GM18505 (cell line): ENCODE measurements around the gene INHBC.
"Not testable (repeated sequence)": the region's sequence is repeated elsewhere in the genome, so short reads cannot be mapped to it uniquely, and the experiment has no call there.

Experiments
- ATAC-seq: cut with Tn5 transposase; IDR thresholded peaks from one replicate; pipeline ENCODE4 v1.9.1; 2021; ENCODE audit not compliant: unreplicated experiment
- POLR2A ChIP-seq: IDR thresholded peaks from 4 replicates; pipeline ENCODE4 v1.6.1; 2011; ENCODE audit warnings: borderline replicate concordance; ENCODE audit not compliant: insufficient read depth, insufficient read length; ENCODE audit errors: extremely low read depth

The INHBC gene

DNA sequence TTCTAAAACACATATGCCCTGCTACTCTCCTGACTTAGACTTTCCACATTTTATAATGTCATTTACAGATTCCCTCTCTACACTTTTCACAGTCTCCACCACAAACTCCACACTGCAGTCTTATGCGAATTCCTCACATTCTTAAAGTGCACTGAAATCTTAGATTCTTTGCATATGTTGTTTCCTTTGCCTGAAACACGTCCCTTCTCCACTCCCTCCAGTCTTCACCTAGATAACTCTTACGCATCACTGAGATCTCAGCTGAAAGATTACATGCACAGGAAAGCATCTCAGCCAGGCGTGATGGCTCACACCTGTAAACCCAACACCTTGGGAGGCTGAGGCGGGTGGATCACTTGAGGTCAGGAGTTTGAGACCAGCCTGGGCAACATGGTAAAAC is 48.9 kb downstream of the INHBC start:
- ATAC-seq = no peak

DNA sequence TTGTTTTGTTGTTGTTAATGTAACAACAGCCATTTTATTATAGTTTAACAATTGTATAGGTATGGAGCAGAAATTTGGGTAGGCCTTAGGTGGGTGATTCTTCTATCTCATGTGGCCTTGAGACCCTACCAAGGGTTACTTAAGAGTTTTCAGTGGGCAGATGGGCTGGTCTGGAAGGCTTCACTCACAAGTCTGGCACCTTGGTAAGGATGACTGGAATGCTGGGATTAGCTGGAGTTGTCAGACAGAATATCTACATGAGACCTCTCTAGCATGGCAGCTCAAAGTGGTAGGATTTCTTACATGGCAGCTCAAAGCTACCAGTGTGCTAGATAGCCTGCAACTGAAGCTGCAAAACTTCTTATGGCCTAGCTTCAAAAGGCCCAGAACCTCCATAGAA is 51.1 kb downstream of the INHBC start:
- ATAC-seq = no peak

More for the DNA sequence above, 48.9 kb downstream of the INHBC start:
- TF ChIP-seq POLR2A = no peak

DNA sequence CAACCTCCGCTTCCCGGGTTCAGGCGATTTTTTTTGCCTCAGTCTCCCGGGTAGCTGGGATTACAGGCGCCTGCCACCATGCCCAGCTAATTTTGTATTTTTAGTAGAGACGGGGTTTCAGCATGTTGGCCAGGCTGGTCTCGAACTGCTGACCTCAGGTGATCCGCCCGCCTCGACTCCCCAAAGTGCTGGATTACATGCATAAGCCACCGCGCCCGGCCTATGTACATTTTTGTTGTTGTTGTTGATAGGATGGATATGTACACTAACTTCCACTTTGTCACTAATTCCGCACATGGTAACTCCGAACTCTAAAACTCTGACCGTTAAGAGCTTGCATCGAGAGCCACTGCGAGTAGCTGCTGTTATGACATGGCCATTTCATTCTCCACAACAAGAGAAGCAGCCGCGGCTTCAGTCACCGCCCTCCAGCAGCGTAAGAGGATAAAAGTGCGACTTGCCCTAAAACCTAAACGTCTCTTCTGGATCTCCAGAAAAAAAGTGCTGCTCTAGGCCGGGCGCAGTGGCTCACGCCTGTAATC is 52.5 kb downstream of the INHBC start:
- no peak for ATAC-seq
- no peak for TF ChIP-seq POLR2A

More for the DNA sequence above, 51.1 kb downstream of the INHBC start:
- no peak for TF ChIP-seq POLR2A

DNA sequence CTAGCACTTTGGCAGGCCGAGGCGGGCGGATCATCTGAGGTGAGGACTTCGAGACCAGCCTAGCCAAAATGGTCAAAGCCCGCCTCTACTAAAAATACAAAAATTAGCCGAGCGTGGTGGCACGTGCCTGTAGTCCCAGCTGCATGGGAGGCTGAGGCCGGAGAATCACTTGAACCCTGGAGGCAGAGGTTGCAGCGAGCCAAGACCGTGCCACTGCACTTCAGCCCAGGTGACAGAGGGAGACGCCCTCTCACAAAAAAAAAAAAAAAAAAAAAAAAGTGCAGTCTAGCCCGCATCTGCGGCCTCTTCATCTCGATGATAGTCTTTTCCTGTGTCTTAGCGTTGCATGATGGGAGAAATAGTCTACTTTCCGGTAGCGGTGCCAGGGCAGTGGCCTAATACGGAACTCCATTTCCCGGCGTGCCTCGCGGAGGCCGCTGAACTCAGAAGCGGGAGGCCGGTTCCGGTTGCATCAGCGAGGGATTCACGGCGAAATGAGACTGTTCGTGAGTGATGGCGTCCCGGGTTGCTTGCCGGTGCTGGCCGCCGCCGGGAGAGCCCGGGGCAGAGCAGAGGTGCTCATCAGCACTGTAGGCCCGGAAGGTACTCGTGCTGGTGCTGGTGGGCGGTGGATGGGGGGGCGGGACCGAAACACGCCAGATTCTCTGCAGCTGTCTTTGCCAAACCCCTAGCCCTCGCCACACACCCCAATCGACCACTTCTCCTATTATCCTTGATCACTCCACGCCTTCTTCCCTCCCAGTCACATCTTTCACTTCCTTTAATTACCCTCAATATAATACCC is 53.2 kb downstream of the INHBC start, which contains the start of gene MARS1:
TSS of gene MARS1 (plus strand) at position 472 of the 805 bp plus-strand sequence. CDS start at position 495, 23 bp downstream.
- TF ChIP-seq POLR2A = peak; percentile 91
- ATAC-seq = peak; percentile 96

DNA sequence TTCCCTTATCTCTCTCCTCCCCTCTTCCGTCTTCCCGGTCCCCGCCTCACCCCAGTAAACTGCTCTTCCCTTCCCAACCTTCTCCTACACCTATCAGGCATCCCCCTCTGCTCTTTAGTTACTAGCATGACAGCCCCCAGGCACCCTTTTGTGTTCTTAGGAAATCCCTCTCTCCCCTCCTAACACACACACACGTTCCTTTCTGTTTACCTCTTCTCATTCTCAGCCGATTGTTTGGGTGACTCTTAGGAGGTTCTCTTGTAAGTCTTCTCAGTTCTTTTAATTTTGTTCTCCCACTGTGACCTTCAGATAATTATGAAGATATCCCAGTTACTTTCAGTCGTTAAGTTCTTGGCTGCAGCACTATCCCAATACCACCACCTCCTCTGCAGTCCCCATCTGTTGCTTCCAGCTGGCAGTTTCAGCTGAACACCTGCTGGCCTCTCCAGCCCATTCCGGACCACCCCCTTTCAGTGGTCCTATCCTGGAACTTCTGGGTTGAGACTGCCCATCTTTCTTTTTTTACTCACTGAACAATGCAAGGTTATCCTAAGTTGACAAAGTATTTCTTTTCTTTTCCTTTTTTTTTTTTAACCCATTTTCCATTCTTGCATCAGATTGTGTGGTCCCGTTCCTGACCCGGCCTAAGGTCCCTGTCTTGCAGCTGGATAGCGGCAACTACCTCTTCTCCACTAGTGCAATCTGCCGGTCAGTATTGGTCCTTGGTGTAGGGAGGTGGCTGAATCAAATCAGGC is 54.0 kb downstream of the INHBC start:
- TF ChIP-seq POLR2A = no peak
- ATAC-seq = peak; percentile 13

DNA sequence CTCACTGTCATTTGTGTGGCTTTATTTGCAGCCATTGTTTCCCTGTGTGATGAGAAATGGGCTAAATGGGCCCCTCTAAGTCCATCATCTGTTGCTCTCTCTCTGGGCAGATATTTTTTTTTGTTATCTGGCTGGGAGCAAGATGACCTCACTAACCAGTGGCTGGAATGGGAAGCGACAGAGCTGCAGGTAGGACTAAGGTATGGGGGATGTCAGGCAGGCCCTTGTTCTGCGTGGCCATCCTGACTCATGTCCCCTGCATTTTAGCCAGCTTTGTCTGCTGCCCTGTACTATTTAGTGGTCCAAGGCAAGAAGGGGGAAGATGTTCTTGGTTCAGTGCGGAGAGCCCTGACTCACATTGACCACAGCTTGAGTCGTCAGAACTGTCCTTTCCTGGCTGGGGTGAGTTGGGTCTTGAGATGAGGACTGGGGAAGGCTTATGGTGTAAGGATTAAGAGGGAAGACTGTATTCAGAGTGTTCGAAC is 54.6 kb downstream of the INHBC start:
- no peak for ATAC-seq
- no peak for TF ChIP-seq POLR2A

DNA sequence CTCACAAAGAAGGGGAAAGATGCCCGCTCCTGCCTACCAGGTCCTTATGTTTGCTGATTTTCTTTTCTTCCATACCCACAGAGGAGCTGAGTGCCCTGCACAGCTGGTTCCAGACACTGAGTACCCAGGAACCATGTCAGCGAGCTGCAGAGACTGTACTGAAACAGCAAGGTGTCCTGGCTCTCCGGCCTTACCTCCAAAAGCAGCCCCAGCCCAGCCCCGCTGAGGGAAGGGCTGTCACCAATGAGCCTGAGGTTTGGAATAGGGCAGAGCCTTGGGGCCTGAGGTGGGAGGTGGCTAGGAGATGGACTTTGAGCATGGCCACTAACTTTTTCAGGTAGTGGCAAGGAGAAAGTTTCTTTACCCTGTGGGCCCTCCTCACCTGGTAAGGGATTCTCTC is 55.5 kb downstream of the INHBC start:
- no peak for TF ChIP-seq POLR2A
- no peak for ATAC-seq

DNA sequence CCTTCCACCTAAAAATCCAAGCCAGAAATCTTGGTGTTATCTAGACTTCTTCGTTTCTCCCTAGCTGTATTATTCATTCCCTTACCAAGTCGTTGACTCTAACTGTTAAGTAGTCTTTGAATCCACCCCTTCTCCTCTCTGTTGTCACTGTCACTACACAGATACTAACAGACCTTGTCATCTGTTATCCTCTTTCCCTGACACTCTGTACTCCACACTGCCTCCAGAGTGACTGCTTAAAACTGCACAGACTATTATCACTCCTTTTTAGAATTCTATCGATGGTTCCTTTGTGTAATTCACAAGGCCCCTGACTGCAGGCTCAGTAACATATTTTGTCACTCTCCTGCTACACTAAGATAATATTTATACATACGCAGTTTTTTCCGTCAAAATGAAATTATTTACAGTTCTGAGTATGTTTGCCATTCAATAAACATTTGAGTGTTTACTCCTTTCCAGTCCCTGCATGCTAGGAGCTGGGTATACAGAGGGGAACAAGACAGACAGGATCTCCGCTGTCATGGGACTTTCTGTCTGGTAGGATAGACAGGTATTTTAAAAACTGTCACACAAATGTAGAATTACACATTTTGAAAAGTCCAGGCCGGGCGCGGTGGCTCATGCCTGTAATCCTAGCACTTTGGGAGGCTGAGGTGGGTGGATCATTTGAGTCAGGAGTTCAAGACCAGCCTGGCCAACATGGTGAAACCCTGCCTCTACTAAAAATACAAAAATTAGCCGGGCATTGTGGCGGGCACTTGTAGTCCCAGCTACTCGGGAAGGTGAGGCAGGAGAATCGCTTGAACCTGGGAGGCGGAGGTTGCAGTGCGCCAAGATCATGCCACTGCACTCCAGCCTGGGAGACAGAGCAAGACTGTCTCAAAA is 57.1 kb downstream of the INHBC start:
- ATAC-seq = no peak

DNA sequence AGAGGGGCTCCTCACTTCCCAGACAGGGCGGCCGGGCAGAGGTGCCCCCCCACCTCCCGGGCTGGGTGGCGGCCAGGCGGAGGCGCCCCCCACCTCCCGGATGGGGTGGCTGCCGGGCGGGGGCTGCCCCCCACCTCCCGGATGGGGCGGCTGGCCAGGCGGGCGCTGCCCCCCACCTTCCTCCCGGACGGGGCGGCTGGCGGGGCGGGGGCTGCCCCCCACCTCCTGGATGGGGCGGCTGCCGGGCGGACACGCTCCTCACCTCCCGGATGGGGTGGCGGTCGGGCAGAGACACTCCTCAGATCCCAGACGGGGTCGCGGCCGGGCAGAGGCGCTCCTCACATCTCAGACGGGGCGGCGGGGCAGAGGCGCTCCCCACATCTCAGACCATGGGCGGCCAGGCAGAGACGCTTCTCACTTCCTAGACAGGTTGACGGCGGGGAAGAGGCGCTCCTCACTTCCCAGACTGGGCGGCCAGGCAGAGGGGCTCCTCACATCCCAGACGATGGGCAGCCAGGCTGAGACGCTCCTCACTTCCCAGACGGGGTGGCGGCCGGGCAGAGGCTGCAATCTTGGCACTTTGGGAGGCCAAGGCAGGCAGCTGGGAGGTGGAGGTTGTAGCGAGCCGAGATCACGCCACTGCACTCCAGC is 60.6 kb downstream of the INHBC start:
- ATAC-seq = not testable (repeated sequence)

More for the DNA sequence above, 57.1 kb downstream of the INHBC start:
- no peak for TF ChIP-seq POLR2A

DNA sequence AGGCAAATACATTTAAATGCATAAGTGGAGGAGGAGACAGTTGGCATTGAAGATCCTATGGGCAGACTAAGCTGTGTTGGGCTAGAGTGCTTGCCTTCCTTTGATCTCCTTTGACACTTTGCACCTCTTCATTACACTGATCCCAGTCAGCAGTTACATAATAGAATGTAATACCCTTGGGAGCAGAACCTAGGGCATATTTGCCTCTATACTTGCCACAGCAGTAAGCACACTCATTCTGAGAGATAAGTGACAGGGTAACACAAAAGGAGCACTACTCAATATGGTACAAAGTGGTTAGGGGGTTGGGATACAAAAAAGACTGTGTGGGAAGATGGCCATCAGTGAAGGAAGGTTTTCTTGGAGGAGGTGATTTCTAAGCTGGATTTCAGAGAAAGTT is 62.2 kb downstream of the INHBC start:
- no peak for ATAC-seq
- no peak for TF ChIP-seq POLR2A

DNA sequence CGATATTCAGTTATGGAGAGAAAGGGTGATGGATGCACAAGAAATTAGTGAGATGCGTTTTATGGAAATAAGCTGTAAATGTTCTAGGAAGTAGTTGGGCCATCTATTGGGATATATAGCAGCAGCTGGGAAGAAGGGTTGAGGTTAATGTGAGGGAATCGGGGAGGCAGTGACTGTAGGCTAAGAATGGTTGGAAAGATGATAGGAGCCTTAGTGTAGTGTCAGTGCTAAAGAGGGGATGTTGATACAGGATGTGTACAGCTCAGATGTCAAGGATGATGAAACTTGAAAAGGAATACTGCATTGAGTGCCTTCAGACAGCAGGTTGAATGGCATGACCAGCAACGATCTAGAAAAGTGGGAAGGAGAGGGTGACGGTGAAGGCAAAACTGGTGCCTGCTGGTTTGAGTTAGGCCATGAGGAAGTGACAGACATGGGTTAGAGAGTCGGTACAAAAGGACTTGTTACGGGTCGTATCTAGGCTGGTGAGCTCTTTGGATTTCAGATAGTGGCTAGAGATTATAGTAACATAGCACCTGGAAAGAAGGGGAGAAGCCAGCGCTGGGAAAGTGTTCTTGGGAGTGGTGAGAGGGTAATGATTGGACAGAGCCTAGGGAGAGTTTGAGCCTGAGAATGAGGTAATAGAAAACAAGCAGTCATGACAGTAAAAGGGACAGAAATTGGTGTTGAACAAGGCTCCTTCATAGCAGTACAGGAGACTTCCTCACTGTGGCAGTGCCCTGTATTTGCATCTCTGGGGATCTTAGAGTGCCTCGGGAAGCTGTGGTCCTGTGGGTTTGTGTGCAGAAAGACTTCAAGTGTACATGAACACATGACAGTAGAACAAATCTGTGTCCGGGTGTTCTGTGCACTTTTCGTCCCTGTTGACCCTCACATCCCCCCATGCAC is 62.9 kb downstream of the INHBC start:
- ATAC-seq = no peak
- TF ChIP-seq POLR2A = peak; percentile 22
